GM19035 (cell line): ENCODE data around the gene PLS1.
"Not testable (repeated sequence)": the region's sequence is repeated elsewhere in the genome, so short reads cannot be mapped to it uniquely, and the experiment has no call there.

ENCODE experiments used
- ATAC-seq: cut with Tn5 transposase; IDR thresholded peaks from one replicate; pipeline ENCODE4 v1.9.1; 2021; ENCODE audit not compliant: unreplicated experiment

Gene PLS1

GRCh38 chr3:142595581-142595950, 627 bp upstream of the PLS1 start:
- ATAC-seq = no peak

- no peak for ATAC-seq
Measured at GRCh38 chr3:142596726-142597088, 514 bp downstream of the PLS1 start.

GRCh38 chr3:142597906-142598305, 1.7 kb downstream of the PLS1 start:
- ATAC-seq = no peak

- ATAC-seq = no peak
Measured at GRCh38 chr3:142601713-142602112, 5.5 kb downstream of the PLS1 start.

- ATAC-seq = no peak
Measured at GRCh38 chr3:142602619-142603385, 6.6 kb downstream of the PLS1 start.

- ATAC-seq = not testable (repeated sequence)
Measured at GRCh38 chr3:142603386-142603705, 7.2 kb downstream of the PLS1 start.

- no peak for ATAC-seq
Measured at GRCh38 chr3:142604940-142605339, 8.7 kb downstream of the PLS1 start.

- ATAC-seq = no peak
Measured at GRCh38 chr3:142608631-142609030, 12.4 kb downstream of the PLS1 start.

- ATAC-seq = no peak
Measured at GRCh38 chr3:142609136-142609535, 12.9 kb downstream of the PLS1 start.

GRCh38 chr3:142611206-142611605, 15.0 kb downstream of the PLS1 start:
- no peak for ATAC-seq

GRCh38 chr3:142613491-142613890, 17.3 kb downstream of the PLS1 start:
- ATAC-seq = no peak

GRCh38 chr3:142614059-142614626, 17.9 kb downstream of the PLS1 start:
- no peak for ATAC-seq

- ATAC-seq = no peak
Measured at GRCh38 chr3:142615171-142615570, 19.0 kb downstream of the PLS1 start.

- ATAC-seq = no peak
Measured at GRCh38 chr3:142618917-142619461, 22.8 kb downstream of the PLS1 start.

GRCh38 chr3:142622405-142622804, 26.2 kb downstream of the PLS1 start:
- no peak for ATAC-seq

GRCh38 chr3:142623194-142623593, 27.0 kb downstream of the PLS1 start:
- no peak for ATAC-seq

- ATAC-seq = no peak
Measured at GRCh38 chr3:142624341-142625152, 28.4 kb downstream of the PLS1 start.

GRCh38 chr3:142625153-142625440, 28.9 kb downstream of the PLS1 start:
- ATAC-seq = no peak

GRCh38 chr3:142626971-142627370, 30.8 kb downstream of the PLS1 start:
- no peak for ATAC-seq

GRCh38 chr3:142628801-142629200, 32.6 kb downstream of the PLS1 start:
- ATAC-seq = peak; percentile 65

- ATAC-seq = no peak
Measured at GRCh38 chr3:142633073-142633472, 36.9 kb downstream of the PLS1 start.

- no peak for ATAC-seq
Measured at GRCh38 chr3:142636050-142636449, 39.9 kb downstream of the PLS1 start.
